Naive thymus-derived CD8-positive, alpha-beta T cell (primary cell): ENCODE results near the gene MPST. TPM values are rescaled to one million over a fixed set of nuclear protein-coding genes. Genes with fewer than 3 reads are reported as not detected.
"Not testable (repeated sequence)": the region's sequence is repeated elsewhere in the genome, so short reads cannot be mapped to it uniquely, and the experiment has no call there.

Experiments
- ATAC-seq, 2 donors: fragments of 150-1000 bp; cut with Tn5 transposase in 1 of 2; sonication (Bioruptor Pico), chemical (Tn5 transposase) in 1 of 2; 1 replicate in 1 of 2; 2 replicates in 1 of 2; pipeline ENCODE4 v1.10.0; 2021; ENCODE audit warnings: mild to moderate bottlenecking in 2 of 2, moderate library complexity in 2 of 2
- POLR2A ChIA-PET: fragments of 350-600 bp; sonication (Branson Sonifier 250); formaldehyde crosslinking; loops from one replicate; lab custom pipeline; 2021; ENCODE audit warnings: antibody characterized with exemption; lab: Charles Lee
- DNase-seq, 10 donors: peaks; one replicate each; pipeline versions ENCODE4 v3.0.0 to v3.0.0-alpha.2; 2020 to 2022
- H3K27ac Mint-ChIP-seq, 10 donors: one replicate each; pipeline ENCODE4 v1.8.0; 2020 to 2022; ENCODE audit warnings: mild to moderate bottlenecking in 10 of 10, mixed read lengths in 10 of 10, moderate library complexity in 4 of 10, inconsistent platforms in 1 of 10
- H3K27me3 Mint-ChIP-seq, 5 donors: one replicate each; pipeline ENCODE4 v1.8.0; 2021 to 2022; ENCODE audit warnings: mixed read lengths in 5 of 5
- H3K36me3 Mint-ChIP-seq, 3 donors: one replicate each; pipeline ENCODE4 v1.8.0; 2020 to 2022; ENCODE audit warnings: mixed read lengths in 3 of 3, mild to moderate bottlenecking in 2 of 3, inconsistent platforms in 1 of 3
- H3K4me1 Mint-ChIP-seq, 4 donors: one replicate each; pipeline ENCODE4 v1.8.0; 2021 to 2022; ENCODE audit warnings: mixed read lengths in 4 of 4
- H3K4me3 Mint-ChIP-seq, 10 donors: one replicate each; pipeline ENCODE4 v1.8.0; 2020 to 2022; ENCODE audit warnings: mild to moderate bottlenecking in 10 of 10, mixed read lengths in 10 of 10, moderate library complexity in 6 of 10, inconsistent platforms in 1 of 10
- H3K9me3 Mint-ChIP-seq, 9 donors: one replicate each; pipeline ENCODE4 v1.8.0; 2020 to 2022; ENCODE audit warnings: mixed read lengths in 9 of 9, mild to moderate bottlenecking in 3 of 9, inconsistent platforms in 1 of 9, moderate library complexity in 1 of 9
- polyA plus RNA-seq, 3 donors: library from polyadenylated mRNA; unstranded; fragments of 300-500 nt; fragmentation: Illumina TruSeq; gene quantifications; one replicate each; pipeline ENCODE4 v1.2.3, GENCODE V29; 2021
- total RNA-seq, 8 experiments: library from RNA in 2 of 8; stranded (reverse) in 2 of 8; gene quantifications; one replicate each; pipeline ENCODE4 v1.2.3 and lab custom pipeline; 2021 to 2026

MPST gene
- total and polyA plus RNA-seq, 5 experiments from 2014 or later, result 0.34 to 9.7 (median 1.5) TPM

DNA sequence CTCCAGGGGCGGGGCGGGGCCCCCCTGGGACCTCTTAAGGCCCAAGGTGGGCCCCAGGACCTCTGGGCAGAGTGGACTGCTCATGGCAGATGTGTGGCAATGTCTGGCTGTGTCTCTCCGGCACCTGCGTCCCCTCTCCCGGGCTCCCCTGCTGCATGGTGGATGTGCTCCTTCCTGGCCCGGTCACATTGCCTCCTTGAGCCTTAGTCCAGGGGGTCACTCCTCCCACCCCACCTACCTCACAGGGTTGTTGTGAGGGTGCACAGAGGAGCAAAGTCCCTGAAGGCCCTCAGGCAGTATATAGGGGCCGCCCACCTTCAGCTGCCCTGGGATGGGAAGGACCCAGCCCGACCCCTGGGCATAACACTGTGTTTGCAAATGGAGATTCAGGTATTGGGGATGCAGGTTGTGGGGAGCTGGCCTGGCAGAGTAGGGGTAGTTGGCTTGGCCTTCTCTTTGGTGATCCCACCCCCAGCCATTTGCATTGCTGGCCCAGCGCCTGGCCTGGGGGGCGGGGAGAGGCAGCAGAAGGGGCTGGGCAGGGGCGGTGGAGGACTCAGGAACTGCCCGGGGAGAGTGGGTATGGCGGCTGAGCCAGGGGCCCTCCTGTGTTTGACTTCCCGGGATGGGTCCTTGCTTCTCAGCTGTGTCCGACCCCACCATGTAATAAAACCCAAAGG, 43.3 kb downstream of the MPST start:
- no peak for DNase-seq
- Mint-ChIP-seq H3K36me3 (peaks cover 0 to 7% (median 0%) of the 10 kb centered on the region in 3 donors), H3K27me3 (peaks cover 0 to 4% (median 3%) of the 10 kb centered on the region in 5 donors), H3K4me3 (peak overlapping the region in 1 of 10 donors; percentile 20), H3K4me1 (peaks cover 6 to 32% (median 15%) of the 10 kb centered on the region in 4 donors), H3K27ac (peak overlapping the region in 2 of 10 donors; percentile 63 to 87), H3K9me3 (no peaks in the 10 kb centered on the region)
- ATAC-seq, result no peak
- POLR2A ChIA-PET, result no interaction called here

GRCh38 chr22:37063431-37064420, 44.2 kb downstream of the MPST start:
- DNase-seq, result peak in 7 of 10 donors; percentile 14 to 75 (median 44)
- Mint-ChIP-seq H3K36me3 (peaks cover 0 to 6% (median 0%) of the 10 kb centered on the region in 3 donors), H3K9me3 (no peaks in the 10 kb centered on the region), H3K27ac (peak overlapping the region in 6 of 10 donors; percentile 41 to 87 (median 61)), H3K27me3 (peaks cover 0 to 10% (median 8%) of the 10 kb centered on the region in 5 donors), H3K4me3 (peak overlapping the region in 1 of 10 donors; percentile 20), H3K4me1 (peaks cover 6 to 36% (median 19%) of the 10 kb centered on the region in 4 donors)
- peak; percentile 69 to 77 for ATAC-seq
- POLR2A ChIA-PET, result no interaction called here

DNA sequence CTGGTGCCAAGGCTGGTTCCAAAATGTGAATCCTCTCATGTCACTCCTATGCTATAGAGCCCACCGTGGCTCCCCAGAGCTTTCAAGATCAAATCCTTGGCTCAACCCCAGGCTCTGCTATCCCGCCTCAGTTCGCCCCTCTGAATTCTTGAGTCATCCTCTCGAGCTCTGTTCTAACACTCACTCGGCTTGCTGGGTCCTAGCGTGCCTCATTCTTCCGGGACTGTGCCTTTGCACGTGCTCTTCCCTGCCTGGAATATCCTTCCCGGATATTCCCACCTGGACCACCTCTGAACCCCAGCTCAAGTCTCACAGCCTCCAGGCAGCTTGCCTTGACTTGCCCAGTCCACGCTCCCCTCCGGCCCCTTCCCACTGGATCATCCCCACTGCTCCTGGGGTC, 45.0 kb downstream of the MPST start:
- POLR2A ChIA-PET, result no interaction called here
- Mint-ChIP-seq H3K4me3 (peak overlapping the region in 1 of 10 donors; percentile 54), H3K9me3 (no peaks in the 10 kb centered on the region), H3K27me3 (peaks cover 0 to 12% (median 8%) of the 10 kb centered on the region in 5 donors), H3K4me1 (peaks cover 8 to 36% (median 21%) of the 10 kb centered on the region in 4 donors), H3K36me3 (peaks cover 0 to 3% (median 0%) of the 10 kb centered on the region in 3 donors), H3K27ac (peak overlapping the region in 2 of 10 donors; percentile 71 to 86)
- DNase-seq (no peak), ATAC-seq (no peak)

- DNase-seq, result no peak
- peaks cover 0 to 3% (median 0%) of the 10 kb centered on the region in 3 donors for H3K36me3 Mint-ChIP-seq
- H3K27ac Mint-ChIP-seq, result no peak overlapping the region
- no peaks in the 10 kb centered on the region for H3K9me3 Mint-ChIP-seq
- peaks cover 8 to 36% (median 23%) of the 10 kb centered on the region in 4 donors for H3K4me1 Mint-ChIP-seq
- ATAC-seq, result no peak
- H3K4me3 Mint-ChIP-seq, result no peak overlapping the region
- peaks cover 2 to 19% (median 10%) of the 10 kb centered on the region in 5 donors for H3K27me3 Mint-ChIP-seq
- POLR2A ChIA-PET, result no interaction called here
These were observed 45.6 kb downstream of the MPST start for GRCh38 chr22:37065180-37065579.

DNA sequence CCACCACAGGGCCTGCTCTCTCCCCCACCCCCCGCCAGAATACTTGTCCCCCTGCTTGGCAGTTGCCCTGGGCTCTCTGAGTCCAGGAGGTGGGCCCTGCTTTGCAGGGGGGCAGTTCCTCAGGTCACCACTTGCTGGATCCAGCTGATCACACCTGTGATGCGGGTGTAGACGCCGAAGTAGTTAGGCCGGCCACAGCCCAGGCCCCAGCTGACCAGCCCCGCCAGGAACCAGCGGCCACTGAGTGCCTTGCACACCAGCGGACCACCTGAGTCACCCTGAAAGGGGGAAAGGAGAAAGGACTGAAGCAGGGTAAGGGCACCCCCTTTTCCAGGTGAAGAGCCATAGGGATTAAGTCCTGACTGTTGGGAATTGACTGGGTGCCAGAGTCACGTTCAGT, 46.4 kb downstream of the MPST start:
- Mint-ChIP-seq H3K4me1 (peaks cover 8 to 31% (median 23%) of the 10 kb centered on the region in 4 donors), H3K27ac (no peak overlapping the region), H3K4me3 (no peak overlapping the region), H3K36me3 (no peaks in the 10 kb centered on the region), H3K9me3 (no peaks in the 10 kb centered on the region), H3K27me3 (peaks cover 2 to 19% (median 10%) of the 10 kb centered on the region in 5 donors)
- POLR2A ChIA-PET, result no interaction called here
- DNase-seq (no peak), ATAC-seq (no peak)

- Mint-ChIP-seq H3K27me3 (peaks cover 2 to 19% (median 10%) of the 10 kb centered on the region in 5 donors), H3K36me3 (no peaks in the 10 kb centered on the region), H3K4me3 (no peak overlapping the region), H3K27ac (peak overlapping the region in 1 of 10 donors; percentile 18), H3K4me1 (peaks cover 8 to 30% (median 23%) of the 10 kb centered on the region in 4 donors), H3K9me3 (no peaks in the 10 kb centered on the region)
- DNase-seq, result no peak
- ATAC-seq, result no peak
- POLR2A ChIA-PET, result no interaction called here
These were observed 47.9 kb downstream of the MPST start for GRCh38 chr22:37067428-37067827.

DNA sequence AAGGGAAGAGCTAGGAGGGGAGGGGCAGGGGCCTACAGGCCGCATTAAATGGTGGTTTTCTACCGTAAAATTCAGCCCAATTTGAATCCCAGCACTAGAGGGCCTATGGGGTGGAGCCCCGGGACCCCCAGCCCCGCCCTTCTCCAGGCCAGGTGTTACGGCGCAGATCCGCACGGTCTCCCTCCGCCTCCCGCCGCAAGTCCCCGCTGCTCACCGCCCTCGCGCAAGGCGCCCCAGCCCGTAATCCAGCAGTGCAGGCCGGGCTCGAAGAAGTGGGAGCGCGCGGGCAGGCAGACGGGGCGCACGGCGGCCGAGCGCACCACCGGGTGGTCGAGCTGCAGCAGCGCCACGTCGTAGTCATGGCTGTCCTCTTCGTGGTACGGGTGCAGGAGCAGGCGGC, 49.3 kb downstream of the MPST start:
- ATAC-seq (peak; percentile 45 to 50), DNase-seq (no peak)
- H3K36me3 Mint-ChIP-seq, result no peaks in the 10 kb centered on the region
- peak overlapping the region in 1 of 10 donors; percentile 29 for H3K4me3 Mint-ChIP-seq
- H3K9me3 Mint-ChIP-seq, result no peaks in the 10 kb centered on the region
- POLR2A ChIA-PET, result interaction anchor here (1.0 kb wide), 1 partner anchor 93 kb away, joined by 3 read pairs; no protein-coding TSS in a partner anchor
- H3K27ac Mint-ChIP-seq, result no peak overlapping the region
- peaks cover 5 to 17% (median 14%) of the 10 kb centered on the region in 4 donors for H3K4me1 Mint-ChIP-seq
- peaks cover 2 to 19% (median 10%) of the 10 kb centered on the region in 5 donors for H3K27me3 Mint-ChIP-seq

DNA sequence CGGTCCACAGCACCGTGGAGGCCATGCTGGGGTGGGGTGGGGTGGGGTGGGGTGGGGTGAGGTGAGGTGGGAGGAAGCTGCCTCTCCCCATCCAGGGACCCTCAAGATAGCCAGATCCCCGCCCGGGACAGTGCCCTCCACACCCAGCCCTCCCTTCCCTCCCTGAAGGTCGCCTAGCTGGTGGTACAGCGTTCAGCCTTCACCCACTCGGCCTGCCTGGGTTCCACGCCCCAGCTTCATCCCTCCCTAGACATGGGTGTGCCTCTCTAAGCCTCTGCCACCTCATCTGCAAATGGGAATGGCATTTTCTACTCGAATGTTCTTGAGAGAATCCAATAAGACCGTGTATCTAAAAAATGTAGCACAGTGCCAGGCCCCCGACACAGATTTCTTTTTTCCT, 49.8 kb downstream of the MPST start:
- ATAC-seq, result peak in 1 of 2 donors; percentile 20
- H3K27me3 Mint-ChIP-seq, result peaks cover 2 to 19% (median 10%) of the 10 kb centered on the region in 5 donors
- POLR2A ChIA-PET, result no interaction called here
- no peaks in the 10 kb centered on the region for H3K9me3 Mint-ChIP-seq
- no peak for DNase-seq
- peak overlapping the region in 2 of 10 donors; percentile 14 to 29 for H3K27ac Mint-ChIP-seq
- no peak overlapping the region for H3K4me3 Mint-ChIP-seq
- H3K36me3 Mint-ChIP-seq, result no peaks in the 10 kb centered on the region
- peaks cover 3 to 14% (median 11%) of the 10 kb centered on the region in 4 donors for H3K4me1 Mint-ChIP-seq

DNA sequence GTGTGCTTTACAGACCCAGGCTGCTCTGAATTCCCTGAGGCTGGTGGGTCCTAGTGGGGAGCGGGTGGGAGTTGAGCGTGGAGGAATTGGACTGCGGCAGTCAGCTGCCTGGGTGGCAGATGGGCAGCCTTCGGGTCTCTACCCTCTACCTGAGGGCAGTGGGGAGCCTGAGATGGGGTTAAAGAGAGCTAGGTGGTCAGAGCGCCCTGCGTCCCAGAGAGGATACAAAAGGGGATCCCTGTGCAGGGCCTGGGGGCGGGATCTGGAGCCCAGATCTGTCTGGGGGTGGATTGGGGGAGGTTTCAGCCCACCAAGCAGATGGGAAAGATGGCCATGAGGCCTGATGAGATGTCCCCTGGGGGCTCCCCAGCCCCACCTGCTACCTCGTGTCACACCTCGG, 50.2 kb downstream of the MPST start:
- H3K4me3 Mint-ChIP-seq, result no peak overlapping the region
- POLR2A ChIA-PET, result no interaction called here
- peaks cover 2 to 19% (median 10%) of the 10 kb centered on the region in 5 donors for H3K27me3 Mint-ChIP-seq
- H3K27ac Mint-ChIP-seq, result peak overlapping the region in 3 of 10 donors; percentile 13 to 29 (median 14)
- no peaks in the 10 kb centered on the region for H3K36me3 Mint-ChIP-seq
- H3K4me1 Mint-ChIP-seq, result peaks cover 2 to 13% (median 9%) of the 10 kb centered on the region in 4 donors
- DNase-seq, result no peak
- ATAC-seq, result no peak
- no peaks in the 10 kb centered on the region for H3K9me3 Mint-ChIP-seq

DNA sequence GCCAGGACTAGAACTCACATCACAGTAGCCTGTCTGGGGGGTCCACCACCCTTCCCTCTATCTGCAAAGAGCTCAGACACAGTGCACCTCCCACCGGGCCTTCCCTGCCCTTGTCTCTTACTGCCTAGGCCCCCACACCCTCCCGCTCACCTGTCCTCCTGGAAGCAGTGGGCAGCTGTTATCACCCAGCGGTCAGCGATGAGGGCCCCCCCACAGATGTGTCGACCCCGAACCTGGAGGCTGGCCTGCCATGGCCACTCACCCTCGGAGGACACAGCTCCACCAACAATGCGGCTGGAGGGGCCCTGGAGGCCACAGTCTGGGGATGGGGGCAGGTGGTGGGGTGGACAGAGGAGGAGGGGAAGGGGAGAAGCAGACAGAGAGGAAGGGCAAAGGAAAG, 50.8 kb downstream of the MPST start:
- ATAC-seq (no peak), DNase-seq (no peak)
- no peak overlapping the region for H3K27ac Mint-ChIP-seq
- peaks cover 2 to 13% (median 9%) of the 10 kb centered on the region in 4 donors for H3K4me1 Mint-ChIP-seq
- no peak overlapping the region for H3K4me3 Mint-ChIP-seq
- H3K27me3 Mint-ChIP-seq, result peaks cover 2 to 19% (median 10%) of the 10 kb centered on the region in 5 donors
- H3K9me3 Mint-ChIP-seq, result no peaks in the 10 kb centered on the region
- POLR2A ChIA-PET, result no interaction called here
- no peaks in the 10 kb centered on the region for H3K36me3 Mint-ChIP-seq

DNA sequence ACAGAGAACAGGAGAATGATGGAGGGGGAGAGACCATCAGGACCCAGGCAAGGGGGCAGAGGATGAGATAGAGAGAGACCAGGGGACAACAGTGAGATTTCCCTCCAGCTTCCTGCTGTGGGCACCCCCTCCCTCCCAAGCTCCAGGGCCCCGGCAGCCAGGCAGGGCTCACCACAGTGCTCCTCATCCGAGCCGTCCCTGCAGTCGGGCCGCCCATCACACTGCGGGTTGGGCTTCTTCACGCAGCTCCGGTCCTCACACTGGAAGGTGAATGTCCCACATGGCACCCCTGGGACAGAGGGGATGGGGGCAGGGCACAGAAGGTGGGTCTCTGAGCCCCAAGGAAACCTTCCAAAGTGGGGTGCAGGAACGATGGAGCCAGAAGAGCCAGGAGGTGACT, 51.2 kb downstream of the MPST start:
- Mint-ChIP-seq H3K27ac (no peak overlapping the region), H3K4me1 (peaks cover 2 to 13% (median 9%) of the 10 kb centered on the region in 4 donors), H3K4me3 (no peak overlapping the region), H3K36me3 (no peaks in the 10 kb centered on the region), H3K9me3 (no peaks in the 10 kb centered on the region), H3K27me3 (peaks cover 2 to 21% (median 12%) of the 10 kb centered on the region in 5 donors)
- ATAC-seq (no peak), DNase-seq (no peak)
- POLR2A ChIA-PET, result no interaction called here

DNA sequence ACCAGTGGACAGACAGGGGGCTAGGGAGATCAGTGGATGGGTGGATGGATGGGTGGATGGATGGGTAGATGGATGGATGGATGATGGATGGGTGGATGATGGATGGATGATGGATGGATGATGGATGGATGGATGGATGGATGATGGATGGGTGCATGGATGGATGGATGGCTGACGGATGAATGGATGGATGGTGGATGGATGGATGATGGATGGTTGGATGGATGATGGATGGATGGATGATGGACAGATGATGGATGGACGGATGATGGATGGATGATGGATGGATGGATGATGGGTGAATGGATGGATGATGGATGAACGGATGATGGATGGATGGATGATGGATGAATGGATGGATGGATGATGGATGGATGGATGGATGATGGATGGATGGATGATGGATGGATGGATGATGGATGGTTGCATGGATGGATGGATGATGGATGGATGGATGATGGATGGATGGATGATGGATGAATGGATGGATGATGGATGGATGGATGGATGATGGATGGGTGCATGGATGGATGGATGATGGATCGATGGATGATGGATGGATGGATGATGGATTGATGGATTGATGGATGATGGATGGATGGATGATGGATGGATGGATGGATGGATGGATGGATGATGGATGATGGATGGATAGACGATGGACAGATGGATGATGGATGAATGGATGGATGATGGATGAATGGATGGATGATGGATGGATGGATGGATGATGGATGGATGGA, 52.5 kb downstream of the MPST start:
- POLR2A ChIA-PET, H3K9me3 Mint-ChIP-seq, H3K36me3 Mint-ChIP-seq, DNase-seq, H3K4me3 Mint-ChIP-seq, ATAC-seq, H3K27ac Mint-ChIP-seq: not testable (repeated sequence)
- peaks cover 2 to 21% (median 17%) of the 10 kb centered on the region in 5 donors for H3K27me3 Mint-ChIP-seq
- peaks cover 2 to 13% (median 9%) of the 10 kb centered on the region in 4 donors for H3K4me1 Mint-ChIP-seq
